GM18873 (cell line): ENCODE data around the gene SMG9.
"Not testable (repeated sequence)": the region's sequence is repeated elsewhere in the genome, so short reads cannot be mapped to it uniquely, and the experiment has no call there.

Experiments
- ATAC-seq: cut with Tn5 transposase; IDR thresholded peaks from one replicate; pipeline ENCODE4 v1.9.1; 2021; ENCODE audit warnings: mild to moderate bottlenecking, moderate library complexity, moderate number of reproducible peaks; ENCODE audit not compliant: unreplicated experiment, low FRiP score

The SMG9 gene

GRCh38 chr19:43697295-43697694, 57.5 kb downstream of the SMG9 start:
- no peak for ATAC-seq

GRCh38 chr19:43695985-43696704, 58.6 kb downstream of the SMG9 start:
- no peak for ATAC-seq

GRCh38 chr19:43694553-43694952, 60.2 kb downstream of the SMG9 start:
- ATAC-seq = no peak

GRCh38 chr19:43692877-43693276, 61.9 kb downstream of the SMG9 start:
- no peak for ATAC-seq

GRCh38 chr19:43692385-43692784, 62.4 kb downstream of the SMG9 start:
- ATAC-seq = no peak

- no peak for ATAC-seq
Measured at GRCh38 chr19:43691755-43692154, 63.0 kb downstream of the SMG9 start.

- no peak for ATAC-seq
Measured at GRCh38 chr19:43690890-43691289, 63.9 kb downstream of the SMG9 start.

- ATAC-seq = no peak
Measured at GRCh38 chr19:43690444-43690843, 64.3 kb downstream of the SMG9 start.

- ATAC-seq = no peak
Measured at GRCh38 chr19:43688059-43688701, 66.6 kb downstream of the SMG9 start.

GRCh38 chr19:43687660-43687997, 67.1 kb downstream of the SMG9 start:
- no peak for ATAC-seq

GRCh38 chr19:43684326-43684725, 70.4 kb downstream of the SMG9 start:
- no peak for ATAC-seq

- no peak for ATAC-seq
Measured at GRCh38 chr19:43683905-43684304, 70.9 kb downstream of the SMG9 start.

- no peak for ATAC-seq
Measured at GRCh38 chr19:43682824-43683661, 71.7 kb downstream of the SMG9 start.

- ATAC-seq = not testable (repeated sequence)
Measured at GRCh38 chr19:43682269-43682668, 72.5 kb downstream of the SMG9 start.

GRCh38 chr19:43681821-43682220, 72.9 kb downstream of the SMG9 start:
- ATAC-seq = no peak

- ATAC-seq = no peak
Measured at GRCh38 chr19:43678512-43679261, 76.1 kb downstream of the SMG9 start.
